Stimulated activated CD4-positive, alpha-beta T cell treated with anti-CD3 and anti-CD28 coated beads, TNF-alpha, amount 100 ng/mL, for 48 hours (primary cell): ENCODE results near the gene FOXL1.

Experiments used
- DNase-seq, 3 donors: peaks; one replicate each; pipeline ENCODE4 v3.0.0-alpha.2; 2020; ENCODE audit warnings: low read depth in 3 of 3

Gene FOXL1

DNA sequence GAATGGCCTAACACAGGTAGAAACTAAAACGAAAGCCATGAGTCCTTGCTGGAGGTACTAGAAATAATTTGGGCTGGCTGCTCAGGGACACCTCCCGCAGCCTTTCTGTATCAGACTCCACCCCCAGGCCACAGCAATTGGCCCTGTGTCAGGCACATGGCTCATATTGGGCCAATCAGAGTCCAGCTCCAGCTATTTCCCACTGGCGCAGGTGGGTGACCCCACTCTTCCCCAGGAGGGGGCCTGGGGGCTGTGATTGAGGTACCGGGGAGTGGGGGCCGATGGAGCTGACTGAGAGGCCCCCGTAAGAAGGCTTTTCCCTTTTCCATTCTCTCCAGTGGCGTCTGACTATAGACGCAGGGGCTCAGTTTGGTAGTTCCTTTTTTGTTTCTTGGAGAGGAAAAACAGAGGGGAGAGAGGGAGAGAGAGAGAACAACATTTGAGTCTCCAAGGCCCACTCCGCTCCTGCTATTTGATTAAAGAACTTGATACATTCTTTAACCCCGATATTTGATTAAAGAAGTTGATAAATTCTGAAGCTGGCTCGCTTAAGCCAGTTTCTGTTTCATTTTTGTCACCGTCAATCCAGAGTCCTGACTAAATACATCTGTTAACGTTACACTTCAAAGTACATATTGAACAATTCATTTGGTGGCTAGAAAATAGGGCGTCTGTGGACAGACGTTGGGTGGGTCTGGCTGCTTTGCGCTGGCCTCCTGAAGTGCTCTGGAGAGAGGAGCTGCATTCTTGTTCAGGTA, 26.3 kb downstream of the FOXL1 start:
- peak in 2 of 3 donors; percentile 15 to 27 for DNase-seq

GRCh38 chr16:86605950-86606349, 27.6 kb downstream of the FOXL1 start:
- DNase-seq, result no peak

DNA sequence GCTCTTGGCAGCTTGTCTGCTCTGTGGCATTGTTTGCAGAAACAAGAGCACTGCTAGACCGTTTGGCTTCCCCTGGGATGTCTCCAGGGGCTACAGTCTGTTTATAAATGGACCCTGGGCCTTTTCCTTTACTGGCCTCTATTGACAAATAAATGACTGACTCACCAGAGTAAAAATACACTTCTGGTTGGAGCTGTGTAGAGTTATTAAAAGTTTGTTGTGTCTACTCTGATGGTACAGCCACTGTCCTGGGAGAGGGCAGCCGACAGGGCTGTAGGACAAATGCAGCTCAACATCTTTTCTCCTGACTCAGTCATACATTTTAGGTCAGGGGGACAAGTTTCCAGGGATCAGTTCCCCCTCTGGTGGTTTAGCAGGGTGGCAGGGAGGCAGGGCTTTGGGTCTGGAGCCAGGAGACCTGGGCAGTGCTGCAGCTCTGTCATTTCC, 30.0 kb downstream of the FOXL1 start:
- DNase-seq, result no peak

DNA sequence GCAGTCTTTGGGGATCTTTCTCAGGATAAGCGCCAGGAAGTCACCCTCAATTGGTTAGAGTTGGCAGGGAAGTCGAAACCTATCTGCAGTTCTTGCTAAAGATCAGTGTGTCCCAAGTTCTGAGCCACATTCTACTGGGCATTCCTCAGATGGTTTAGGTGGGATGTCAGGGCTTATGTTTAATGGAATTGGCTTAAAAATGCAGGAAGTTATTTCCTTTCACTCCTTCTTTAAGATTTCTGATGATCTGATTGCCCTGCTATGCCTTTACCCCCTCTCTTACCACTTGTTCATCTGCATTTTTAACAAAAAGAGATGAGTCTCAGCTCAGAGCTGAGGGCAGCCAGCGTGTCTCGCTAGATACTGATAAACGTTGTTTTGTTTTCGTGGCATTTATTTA, 30.8 kb downstream of the FOXL1 start:
- DNase-seq, result no peak

GRCh38 chr16:86609661-86610060, 31.3 kb downstream of the FOXL1 start:
- no peak for DNase-seq

DNA sequence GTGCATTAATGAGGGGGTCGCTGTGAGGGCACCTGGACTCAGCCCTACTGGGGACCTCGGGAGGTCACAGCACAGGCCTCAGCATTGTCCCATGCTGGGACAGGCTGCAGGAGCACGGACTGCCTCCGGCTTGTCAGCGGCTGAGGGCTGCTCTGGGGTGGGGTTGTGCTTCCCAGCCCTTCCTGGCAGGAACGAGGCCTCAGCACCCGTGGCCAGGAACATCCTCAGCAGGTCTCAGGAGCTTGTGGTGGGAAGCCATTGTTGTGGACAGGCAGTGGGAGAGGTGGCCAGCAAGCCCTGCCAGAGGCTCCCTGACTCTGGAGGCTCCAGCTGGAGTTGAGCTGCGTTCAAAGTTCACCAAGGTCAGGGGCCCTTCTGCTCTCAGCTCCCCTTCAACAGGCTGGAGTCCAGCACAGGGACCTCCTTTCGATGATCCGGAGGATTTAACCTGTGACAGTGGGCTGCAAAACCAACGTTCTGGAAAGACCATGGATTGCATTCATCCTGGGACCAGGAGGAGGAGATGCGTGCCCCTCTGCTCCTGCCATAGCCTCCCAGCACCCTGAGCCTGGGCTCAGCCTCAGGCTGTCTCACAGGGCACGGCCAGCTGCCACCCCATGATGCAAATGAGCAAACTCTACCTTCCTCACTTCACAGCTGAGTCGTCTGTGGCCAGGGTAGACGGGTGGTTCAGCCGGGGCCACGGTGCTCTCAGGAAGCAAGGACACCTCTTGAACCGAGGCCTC, 32.6 kb downstream of the FOXL1 start:
- no peak for DNase-seq

GRCh38 chr16:86611525-86611855, 33.1 kb downstream of the FOXL1 start:
- DNase-seq, result no peak

DNA sequence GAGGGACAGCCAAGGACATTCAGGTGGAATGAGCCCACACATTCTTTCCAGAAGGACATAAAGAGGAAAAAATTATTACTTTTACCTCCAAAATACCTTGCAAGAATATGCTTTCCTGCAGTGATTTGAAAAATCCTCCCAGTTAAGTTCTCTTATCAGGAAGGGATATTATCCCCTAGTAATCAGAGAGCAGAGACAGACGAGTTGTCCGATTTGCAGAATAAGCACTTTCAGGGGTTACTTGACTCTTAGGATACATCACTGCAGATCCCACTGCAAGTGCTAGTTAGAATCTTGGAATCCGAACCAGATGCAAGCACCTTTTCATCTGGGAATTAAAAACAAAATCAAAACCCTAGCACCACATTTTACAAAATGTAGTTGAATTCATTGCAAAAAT, 33.6 kb downstream of the FOXL1 start:
- no peak for DNase-seq

- no peak for DNase-seq
Observed at GRCh38 chr16:86614699-86615098, 36.4 kb downstream of the FOXL1 start.

DNA sequence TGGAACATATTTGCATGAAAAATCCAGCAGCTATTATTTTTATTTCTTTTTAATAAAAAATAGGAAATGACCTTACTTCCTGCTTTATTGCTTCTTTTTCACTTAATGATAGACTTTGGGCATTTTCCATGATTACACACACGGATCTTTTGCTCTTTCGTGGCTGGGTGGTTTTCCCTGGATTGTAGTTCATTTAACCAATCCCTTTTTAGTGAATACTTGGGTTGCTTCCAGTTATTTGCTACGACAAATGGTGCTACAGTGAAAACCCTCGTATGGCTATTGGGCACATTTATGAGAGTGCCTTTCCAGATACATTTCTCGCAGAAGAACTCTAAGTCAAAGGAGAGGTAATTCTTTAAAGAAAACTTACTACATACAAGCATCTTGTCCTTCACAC, 38.6 kb downstream of the FOXL1 start:
- DNase-seq, result no peak

GRCh38 chr16:86618431-86619238, 40.3 kb downstream of the FOXL1 start:
- DNase-seq, result no peak

- DNase-seq, result no peak
Observed at GRCh38 chr16:86619239-86619794, 41.0 kb downstream of the FOXL1 start.

GRCh38 chr16:86620184-86620583, 41.8 kb downstream of the FOXL1 start:
- DNase-seq, result no peak

DNA sequence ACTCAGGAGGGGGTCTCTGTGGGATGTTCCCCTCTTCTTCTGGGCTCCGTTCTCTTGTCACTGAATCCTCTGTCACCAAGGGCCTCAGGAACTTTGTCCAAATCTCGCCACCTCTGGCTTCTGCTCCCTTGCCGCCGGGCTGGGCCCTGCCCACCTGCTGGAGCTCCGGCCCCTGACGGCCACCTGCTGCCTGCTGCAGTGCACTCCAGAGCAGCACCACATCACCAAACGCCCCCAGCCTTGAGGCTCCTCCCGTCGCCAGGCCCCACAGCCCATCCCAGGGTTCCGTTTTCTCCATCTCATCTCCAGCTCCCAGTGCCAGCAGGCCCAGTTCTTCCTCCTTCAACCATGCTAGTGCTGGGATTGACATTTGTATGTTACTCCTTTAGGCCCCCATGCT, 43.6 kb downstream of the FOXL1 start:
- no peak for DNase-seq

- no peak for DNase-seq
Observed at GRCh38 chr16:86622700-86623615, 44.6 kb downstream of the FOXL1 start.

DNA sequence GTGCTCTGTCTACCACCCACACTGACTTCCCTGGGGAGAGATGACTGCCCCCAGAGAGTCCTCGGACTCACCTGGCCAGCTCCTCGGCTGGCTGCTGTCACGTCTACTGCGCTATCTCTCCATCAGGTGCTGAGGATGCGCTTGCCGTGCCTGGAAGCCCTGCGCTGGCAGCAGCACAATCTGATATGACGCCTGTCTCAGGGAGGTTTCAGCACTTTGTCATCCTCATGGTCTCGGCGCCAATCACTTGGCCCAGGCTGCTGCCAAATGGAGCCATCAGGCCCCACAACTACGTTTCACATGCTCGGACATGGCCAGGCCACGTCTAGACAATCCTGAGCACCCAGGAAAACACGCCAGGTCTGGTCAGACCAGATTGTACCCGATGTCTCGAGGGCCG, 46.7 kb downstream of the FOXL1 start:
- DNase-seq, result no peak

DNA sequence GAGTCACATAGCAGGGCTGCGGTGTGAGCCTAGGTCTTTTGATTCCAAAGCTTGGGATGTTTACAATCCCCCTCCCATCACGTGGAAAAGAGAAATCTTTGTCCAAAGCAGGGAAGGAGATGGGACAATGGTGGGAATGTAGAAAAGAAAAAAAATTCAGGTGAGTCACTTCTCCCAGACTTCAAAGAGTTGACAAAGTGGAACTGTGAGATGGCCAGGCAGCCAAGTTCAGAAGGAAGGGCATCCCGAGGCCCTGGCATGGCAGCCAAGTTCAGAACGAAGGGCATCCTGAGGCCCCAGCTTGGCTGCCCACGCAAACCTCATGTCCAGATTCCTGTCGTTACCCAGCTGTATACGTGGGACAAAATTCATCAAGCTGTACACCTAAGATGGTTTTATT, 47.5 kb downstream of the FOXL1 start:
- no peak for DNase-seq

GRCh38 chr16:86626284-86626683, 47.9 kb downstream of the FOXL1 start:
- no peak for DNase-seq

GRCh38 chr16:86626966-86627365, 48.6 kb downstream of the FOXL1 start:
- DNase-seq, result no peak

GRCh38 chr16:86628614-86629013, 50.3 kb downstream of the FOXL1 start:
- DNase-seq, result no peak

- DNase-seq, result no peak
Observed at GRCh38 chr16:86630471-86630870, 52.1 kb downstream of the FOXL1 start.
